HepG2 (cell line): ENCODE data around the gene TPO.

Source experiments
- NFIC ChIP-seq: IDR thresholded peaks from 2 replicates; pipeline ENCODE4 v1.6.1; 2012; ENCODE audit warnings: mild to moderate bottlenecking, low read length, inconsistent platforms
- RELA ChIP-seq: sonication (generic); formaldehyde crosslinking; IDR thresholded peaks from 2 replicates; pipeline ENCODE4 v1.4.0; 2020; ENCODE audit warnings: missing genetic modification reagents
- TAF1 ChIP-seq: sonication (generic); formaldehyde crosslinking; IDR thresholded peaks from 2 replicates; pipeline ENCODE4 v1.4.0; 2020; ENCODE audit warnings: missing genetic modification reagents
- ZNF563 ChIP-seq: sonication (generic); formaldehyde crosslinking; IDR thresholded peaks from 2 replicates; pipeline ENCODE4 v1.8.0; 2022; ENCODE audit warnings: mild to moderate bottlenecking, moderate library complexity, missing genetic modification reagents
- ZNF607 ChIP-seq: sonication (generic); formaldehyde crosslinking; IDR thresholded peaks from 2 replicates; pipeline ENCODE4 v1.5.1; 2020; ENCODE audit warnings: missing genetic modification reagents, mild to moderate bottlenecking, borderline replicate concordance
- TF ChIP-seq, protein P1 (sequence below): sonication (generic); formaldehyde crosslinking; IDR thresholded peaks from 2 replicates; pipeline ENCODE4 v1.5.0; 2020; ENCODE audit warnings: mild to moderate bottlenecking, missing genetic modification reagents, moderate library complexity

DNA sequence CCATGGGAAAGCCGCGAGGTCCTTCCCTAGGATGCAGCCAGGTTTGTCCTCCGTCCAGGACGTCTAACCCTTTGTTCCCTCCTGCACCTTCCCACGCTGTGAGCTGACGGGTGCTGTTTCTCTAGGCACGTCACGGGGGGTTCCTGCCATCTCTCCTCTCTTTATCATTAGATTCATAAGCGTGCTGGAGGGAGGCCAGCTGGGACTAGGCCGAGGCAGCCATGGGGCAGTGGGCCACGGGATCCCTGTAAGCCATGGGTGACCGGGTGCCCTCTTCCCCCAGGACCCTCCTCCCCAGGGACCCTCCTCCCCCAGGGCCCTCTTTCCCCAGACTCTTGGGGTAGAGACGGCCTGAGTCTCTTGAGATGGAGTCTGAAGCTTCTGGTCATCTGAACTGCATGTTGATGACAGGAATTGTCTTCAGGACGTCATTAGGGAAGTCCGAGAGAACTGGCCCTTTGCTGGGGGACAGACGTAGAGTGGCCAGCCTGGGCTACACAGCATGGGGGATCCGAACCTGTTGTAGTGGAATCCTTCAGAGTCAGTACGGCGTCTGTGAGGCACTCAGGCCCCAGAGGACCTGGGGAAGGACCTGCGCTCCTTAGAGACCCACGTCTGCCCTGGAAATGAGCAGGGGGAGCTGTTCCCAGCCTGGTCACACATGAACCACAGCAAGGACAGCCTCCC is 108.1 kb downstream of the TPO start:
- TF ChIP-seq, protein P1, sequence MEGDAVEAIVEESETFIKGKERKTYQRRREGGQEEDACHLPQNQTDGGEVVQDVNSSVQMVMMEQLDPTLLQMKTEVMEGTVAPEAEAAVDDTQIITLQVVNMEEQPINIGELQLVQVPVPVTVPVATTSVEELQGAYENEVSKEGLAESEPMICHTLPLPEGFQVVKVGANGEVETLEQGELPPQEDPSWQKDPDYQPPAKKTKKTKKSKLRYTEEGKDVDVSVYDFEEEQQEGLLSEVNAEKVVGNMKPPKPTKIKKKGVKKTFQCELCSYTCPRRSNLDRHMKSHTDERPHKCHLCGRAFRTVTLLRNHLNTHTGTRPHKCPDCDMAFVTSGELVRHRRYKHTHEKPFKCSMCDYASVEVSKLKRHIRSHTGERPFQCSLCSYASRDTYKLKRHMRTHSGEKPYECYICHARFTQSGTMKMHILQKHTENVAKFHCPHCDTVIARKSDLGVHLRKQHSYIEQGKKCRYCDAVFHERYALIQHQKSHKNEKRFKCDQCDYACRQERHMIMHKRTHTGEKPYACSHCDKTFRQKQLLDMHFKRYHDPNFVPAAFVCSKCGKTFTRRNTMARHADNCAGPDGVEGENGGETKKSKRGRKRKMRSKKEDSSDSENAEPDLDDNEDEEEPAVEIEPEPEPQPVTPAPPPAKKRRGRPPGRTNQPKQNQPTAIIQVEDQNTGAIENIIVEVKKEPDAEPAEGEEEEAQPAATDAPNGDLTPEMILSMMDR (CRISPR knock-in tag): no peak
- no peak for TF ChIP-seq TAF1 (CRISPR knock-in tag)
- TF ChIP-seq ZNF563: no peak
- no peak for TF ChIP-seq RELA (CRISPR knock-in tag)
- no peak for TF ChIP-seq NFIC
- no peak for TF ChIP-seq ZNF607 (CRISPR knock-in tag)
